Brain microvascular endothelial cell (primary cell): ENCODE measurements around the gene PXDN.

Experiments used
- DNase-seq: peaks from one replicate; pipeline ENCODE4 v3.0.0-alpha.2; 2020
- H3K27ac ChIP-seq: fragments of 250-450 bp; sonication (Bioruptor Pico); 2 replicates; pipeline ENCODE4 v1.5.1; 2020; ENCODE audit warnings: mild to moderate bottlenecking, moderate library complexity
- H3K27me3 ChIP-seq: fragments of 250-450 bp; sonication (Bioruptor Pico); replicated peaks from 2 replicates; pipeline ENCODE4 v1.5.1; 2020; ENCODE audit warnings: mild to moderate bottlenecking
- H3K36me3 ChIP-seq: fragments of 250-450 bp; sonication (Bioruptor Pico); replicated peaks from 2 replicates; pipeline ENCODE4 v1.5.1; 2020; ENCODE audit warnings: mild to moderate bottlenecking
- H3K4me3 ChIP-seq: 2 replicates; pipeline ENCODE4 v1.5.1; 2011; ENCODE audit warnings: low read depth, mild to moderate bottlenecking, control low read depth, low read length, moderate library complexity
- in situ Hi-C: cut with HindIII; loops from 2 replicates; pipeline ENCODE4 v1.10.0; 2017; ENCODE audit warnings: low sequenced_read_pairs, low pct_ligation_motif_present
- TF ChIP-seq, protein P1 (sequence below): IDR thresholded peaks from 2 replicates; pipeline ENCODE4 v1.5.1; 2011; ENCODE audit warnings: low read depth, mild to moderate bottlenecking, moderate library complexity, low read length, control low read depth, inconsistent platforms; ENCODE audit errors: missing control alignments

PXDN gene

DNA sequence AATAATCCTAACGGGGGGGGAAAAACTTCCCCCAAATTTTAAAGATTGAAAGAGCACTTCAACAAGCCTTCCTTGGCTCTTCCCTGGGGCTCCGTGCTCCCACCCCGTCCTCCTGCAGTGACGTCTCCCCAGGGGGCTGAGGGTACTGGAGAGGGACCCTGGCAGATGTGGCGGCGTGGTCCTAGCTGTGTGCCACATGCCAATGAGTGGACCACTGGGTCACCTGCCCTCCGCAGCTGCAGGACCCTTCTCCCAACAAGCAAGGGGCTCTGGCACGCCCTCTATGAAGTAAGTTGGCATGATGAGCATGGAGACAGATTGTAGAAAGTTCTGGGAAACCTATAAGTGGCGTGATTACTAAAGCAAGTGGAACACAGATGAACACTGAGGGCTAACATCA lies 46.7 kb downstream of the PXDN start:
- in situ Hi-C loops, result no loop called here

DNA sequence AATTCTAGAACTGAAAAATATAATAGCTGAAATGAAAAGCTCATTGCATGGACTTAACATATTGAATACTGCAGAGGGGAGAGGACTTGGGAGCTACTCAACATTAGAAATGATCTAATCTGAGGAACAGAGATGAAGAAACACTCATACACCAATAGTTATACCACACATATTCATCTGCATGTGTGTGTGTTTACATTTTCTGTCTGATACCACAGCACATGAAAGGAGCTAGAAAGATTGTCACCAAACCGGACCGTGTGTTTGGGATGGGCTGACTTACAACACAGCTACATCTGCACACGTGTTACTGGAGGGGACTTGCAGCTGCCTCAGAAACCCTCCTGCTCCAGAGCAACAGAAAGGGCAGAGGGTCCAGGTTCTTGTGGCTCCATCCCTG lies 47.8 kb downstream of the PXDN start:
- TF ChIP-seq, protein P1, sequence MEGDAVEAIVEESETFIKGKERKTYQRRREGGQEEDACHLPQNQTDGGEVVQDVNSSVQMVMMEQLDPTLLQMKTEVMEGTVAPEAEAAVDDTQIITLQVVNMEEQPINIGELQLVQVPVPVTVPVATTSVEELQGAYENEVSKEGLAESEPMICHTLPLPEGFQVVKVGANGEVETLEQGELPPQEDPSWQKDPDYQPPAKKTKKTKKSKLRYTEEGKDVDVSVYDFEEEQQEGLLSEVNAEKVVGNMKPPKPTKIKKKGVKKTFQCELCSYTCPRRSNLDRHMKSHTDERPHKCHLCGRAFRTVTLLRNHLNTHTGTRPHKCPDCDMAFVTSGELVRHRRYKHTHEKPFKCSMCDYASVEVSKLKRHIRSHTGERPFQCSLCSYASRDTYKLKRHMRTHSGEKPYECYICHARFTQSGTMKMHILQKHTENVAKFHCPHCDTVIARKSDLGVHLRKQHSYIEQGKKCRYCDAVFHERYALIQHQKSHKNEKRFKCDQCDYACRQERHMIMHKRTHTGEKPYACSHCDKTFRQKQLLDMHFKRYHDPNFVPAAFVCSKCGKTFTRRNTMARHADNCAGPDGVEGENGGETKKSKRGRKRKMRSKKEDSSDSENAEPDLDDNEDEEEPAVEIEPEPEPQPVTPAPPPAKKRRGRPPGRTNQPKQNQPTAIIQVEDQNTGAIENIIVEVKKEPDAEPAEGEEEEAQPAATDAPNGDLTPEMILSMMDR, result no peak
- H3K4me3 ChIP-seq, result no peak overlapping the region
- in situ Hi-C loops, result no loop called here
- H3K27ac ChIP-seq, result no peak overlapping the region
- H3K27me3 ChIP-seq, result no peaks in the 10 kb centered on the region
- no peak for DNase-seq
- peaks cover 8% of the 10 kb centered on the region for H3K36me3 ChIP-seq

More for the DNA sequence above, 46.7 kb downstream of the PXDN start:
- Histone ChIP-seq H3K27me3 (no peaks in the 10 kb centered on the region), H3K4me3 (no peak overlapping the region), H3K27ac (no peak overlapping the region), H3K36me3 (no peaks in the 10 kb centered on the region)
- TF ChIP-seq, protein P1, result no peak
- DNase-seq, result no peak

DNA sequence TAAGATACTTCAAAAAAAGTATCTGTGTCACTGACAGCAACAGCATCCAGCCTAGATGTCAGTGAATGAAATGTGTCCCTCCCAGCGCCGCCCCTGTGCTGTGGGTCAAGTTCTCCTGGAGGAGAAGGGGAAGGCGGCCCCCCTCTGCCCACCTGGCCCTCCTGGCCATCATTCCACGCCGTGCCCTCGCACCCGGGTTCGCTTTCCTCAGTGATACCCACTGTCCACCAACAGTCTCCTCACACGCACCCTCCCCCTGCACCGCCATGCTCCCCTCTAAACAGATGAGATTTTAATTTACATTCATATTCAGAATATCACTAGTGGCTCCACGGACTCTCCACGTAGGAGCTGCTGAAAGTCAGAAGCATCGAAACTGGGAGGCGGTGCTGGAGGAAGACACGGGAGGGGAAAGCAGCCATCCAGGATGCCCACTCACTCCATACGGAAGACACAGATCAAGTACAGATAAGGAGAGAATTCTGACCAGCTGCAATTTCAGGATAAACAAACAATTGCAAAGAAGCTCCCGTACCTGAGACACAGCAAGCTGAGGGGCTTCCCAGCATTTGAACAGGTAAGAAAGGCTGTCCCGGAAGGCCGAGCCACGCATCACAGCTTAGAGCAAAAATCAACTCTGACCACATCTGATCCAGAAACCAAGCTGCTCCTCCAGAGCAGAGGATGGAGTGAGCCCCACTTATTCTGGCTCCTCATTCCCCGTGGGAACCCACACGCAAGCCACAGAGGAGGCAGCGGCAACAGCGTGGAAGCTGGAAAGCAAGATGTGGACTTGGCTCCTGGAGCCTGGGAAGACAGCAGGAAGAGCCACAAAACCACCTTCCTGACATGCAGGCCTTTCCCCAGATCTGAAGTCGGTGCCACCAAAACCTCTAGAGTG lies 49.7 kb downstream of the PXDN start:
- in situ Hi-C loops, result no loop called here
- no peak for DNase-seq
- TF ChIP-seq, protein P1, result no peak

DNA sequence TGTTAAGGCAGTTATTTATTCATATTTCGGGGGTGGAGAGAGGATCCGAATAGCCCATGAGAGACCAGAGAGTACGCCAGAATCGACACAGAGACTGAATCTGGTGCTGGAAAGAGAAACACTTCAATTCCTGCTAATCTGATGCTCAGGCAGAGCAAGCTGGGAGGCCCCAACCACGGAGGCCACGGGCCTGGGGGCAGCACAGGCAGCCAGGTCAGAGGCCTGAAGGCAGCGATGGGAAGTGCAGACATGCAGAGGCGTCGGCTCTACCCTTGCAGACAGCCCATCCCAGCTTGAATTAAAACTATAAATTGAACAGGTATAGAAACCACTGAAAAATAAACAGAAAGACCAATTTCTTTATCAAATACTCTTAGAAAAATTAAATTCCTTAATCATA lies 50.6 kb downstream of the PXDN start:
- no peak overlapping the region for H3K27ac ChIP-seq
- H3K27me3 ChIP-seq, result no peaks in the 10 kb centered on the region
- no peak overlapping the region for H3K4me3 ChIP-seq
- TF ChIP-seq, protein P1, result no peak
- H3K36me3 ChIP-seq, result peaks cover 15% of the 10 kb centered on the region
- no peak for DNase-seq
- in situ Hi-C loops, result no loop called here

More for the DNA sequence above, 49.7 kb downstream of the PXDN start:
- peaks cover 15% of the 10 kb centered on the region for H3K36me3 ChIP-seq
- H3K27ac ChIP-seq, result no peak overlapping the region
- no peak overlapping the region for H3K4me3 ChIP-seq
- no peaks in the 10 kb centered on the region for H3K27me3 ChIP-seq

DNA sequence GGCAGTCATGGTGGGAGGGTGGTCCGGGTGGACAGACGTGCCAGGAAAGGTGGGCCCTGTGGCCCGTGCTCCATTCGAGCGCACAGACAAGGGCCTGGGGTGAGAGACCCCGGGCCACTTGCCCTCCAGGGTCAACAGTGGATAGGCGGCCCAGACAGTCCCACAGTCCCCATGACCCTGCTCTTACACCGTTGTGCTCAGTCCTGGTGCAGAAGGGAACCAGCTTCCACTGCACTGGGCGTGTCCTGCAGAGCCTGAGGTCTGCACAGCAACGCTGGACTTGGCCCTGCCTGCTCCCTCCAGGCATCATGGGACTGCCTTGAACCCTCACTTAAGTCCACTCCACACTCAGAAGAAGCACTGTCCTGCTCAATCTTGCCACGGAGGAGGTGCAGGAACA lies 52.0 kb downstream of the PXDN start:
- Histone ChIP-seq H3K36me3 (peaks cover 23% of the 10 kb centered on the region), H3K27me3 (no peaks in the 10 kb centered on the region), H3K27ac (no peak overlapping the region), H3K4me3 (no peak overlapping the region)
- TF ChIP-seq, protein P1, result no peak
- in situ Hi-C loops, result no loop called here
- no peak for DNase-seq
